OCI-LY3 (cell line): Measurements from ENCODE around the gene COL10A1.

Source experiments
- CTCF ChIP-seq: fragments of 200-600, 300-600 bp; sonication (generic); IDR thresholded peaks from 2 replicates; pipeline ENCODE4 v1.5.1; 2014; ENCODE audit warnings: antibody characterized with exemption, low read length, low read depth
- EZH2phosphoT487 ChIP-seq: fragments of 200-600 bp; shearing (Covaris generic); IDR thresholded peaks from 2 replicates; pipeline ENCODE4 v1.6.1; 2018; ENCODE audit warnings: antibody characterized with exemption, mixed run types, low read depth

GRCh38 chr6:116173928-116174327 lies 48.0 kb upstream of the COL10A1 start:
- TF ChIP-seq CTCF (no peak), EZH2phosphoT487 (no peak)
